ENCODE measurements around the gene IL1B. TPM values are rescaled to one million over a fixed set of nuclear protein-coding genes. Genes with fewer than 3 reads are reported as not detected.
A peak's percentile ranks its signal among the peaks of the same experiment; 100 is the strongest.

The IL1B gene
- polyA plus RNA-seq, 4 donors: 2.7 to 5.3 (median 3.1) TPM

- no peak for FAIRE-seq
- Histone ChIP-seq H3K36me3 (ENCODE audit: control insufficient read depth in 3 of 3, insufficient read depth in 2 of 3, low read depth in 1 of 3, low read length in 3 of 3) (no peaks in the 10 kb centered on the region), H3K9me3 (ENCODE audit: control insufficient read depth in 2 of 2, insufficient read depth in 1 of 2, low read depth in 1 of 2, low read length in 1 of 2) (no peaks in the 10 kb centered on the region), H3K4me1 (ENCODE audit: control insufficient read depth in 3 of 3, insufficient read depth in 2 of 3, low read depth in 1 of 3, low read length in 2 of 3) (peaks cover 0 to 10% (median 0%) of the 10 kb centered on the region in 3 donors), H3K27me3 (ENCODE audit: control insufficient read depth in 3 of 3, insufficient read depth in 3 of 3, low read length in 3 of 3) (no peaks in the 10 kb centered on the region), H3K4me3 (ENCODE audit: low read depth in 1 of 3, low read length in 3 of 3) (no peak overlapping the region), H3K27ac (ENCODE audit: low read depth in 1 of 3, low read length in 2 of 3) (no peak overlapping the region)
- no peak for DNase-seq
These were observed 16.2 kb downstream of the IL1B start for GRCh38 chr2:112820343-112820742.

DNA sequence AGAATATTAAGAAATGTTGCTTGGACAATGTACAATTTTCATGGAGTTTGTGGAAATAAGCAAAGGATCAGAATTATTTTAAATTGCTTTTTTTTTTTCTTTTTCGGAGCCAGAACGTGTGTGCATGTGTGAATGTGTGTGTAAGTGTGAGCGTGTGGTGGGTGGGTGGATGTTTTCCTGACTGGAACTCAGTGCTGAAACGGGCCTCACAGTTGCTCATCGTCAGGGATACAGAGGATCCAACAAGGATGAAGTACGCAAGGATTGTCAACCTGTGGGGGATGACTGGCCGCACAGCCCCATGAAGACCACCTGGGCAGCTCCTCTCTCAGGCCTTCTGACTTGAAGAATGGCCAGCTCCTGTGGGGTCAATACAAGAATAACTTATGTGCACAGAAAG is 17.5 kb downstream of the IL1B start:
- Histone ChIP-seq H3K27me3 (ENCODE audit: control insufficient read depth in 3 of 3, insufficient read depth in 3 of 3, low read length in 3 of 3) (no peaks in the 10 kb centered on the region), H3K9me3 (ENCODE audit: control insufficient read depth in 2 of 2, insufficient read depth in 1 of 2, low read depth in 1 of 2, low read length in 1 of 2) (no peaks in the 10 kb centered on the region), H3K4me1 (ENCODE audit: control insufficient read depth in 3 of 3, insufficient read depth in 2 of 3, low read depth in 1 of 3, low read length in 2 of 3) (peaks cover 0 to 3% (median 0%) of the 10 kb centered on the region in 3 donors), H3K27ac (ENCODE audit: low read depth in 1 of 3, low read length in 2 of 3) (no peak overlapping the region), H3K36me3 (ENCODE audit: control insufficient read depth in 3 of 3, insufficient read depth in 2 of 3, low read depth in 1 of 3, low read length in 3 of 3) (no peaks in the 10 kb centered on the region), H3K4me3 (ENCODE audit: low read depth in 1 of 3, low read length in 3 of 3) (no peak overlapping the region)
- no peak for DNase-seq
- FAIRE-seq: no peak
- 87 to 97% (median 95%) methylated on average over 7 of the region's 7 CpGs for WGBS, 3 donors

DNA sequence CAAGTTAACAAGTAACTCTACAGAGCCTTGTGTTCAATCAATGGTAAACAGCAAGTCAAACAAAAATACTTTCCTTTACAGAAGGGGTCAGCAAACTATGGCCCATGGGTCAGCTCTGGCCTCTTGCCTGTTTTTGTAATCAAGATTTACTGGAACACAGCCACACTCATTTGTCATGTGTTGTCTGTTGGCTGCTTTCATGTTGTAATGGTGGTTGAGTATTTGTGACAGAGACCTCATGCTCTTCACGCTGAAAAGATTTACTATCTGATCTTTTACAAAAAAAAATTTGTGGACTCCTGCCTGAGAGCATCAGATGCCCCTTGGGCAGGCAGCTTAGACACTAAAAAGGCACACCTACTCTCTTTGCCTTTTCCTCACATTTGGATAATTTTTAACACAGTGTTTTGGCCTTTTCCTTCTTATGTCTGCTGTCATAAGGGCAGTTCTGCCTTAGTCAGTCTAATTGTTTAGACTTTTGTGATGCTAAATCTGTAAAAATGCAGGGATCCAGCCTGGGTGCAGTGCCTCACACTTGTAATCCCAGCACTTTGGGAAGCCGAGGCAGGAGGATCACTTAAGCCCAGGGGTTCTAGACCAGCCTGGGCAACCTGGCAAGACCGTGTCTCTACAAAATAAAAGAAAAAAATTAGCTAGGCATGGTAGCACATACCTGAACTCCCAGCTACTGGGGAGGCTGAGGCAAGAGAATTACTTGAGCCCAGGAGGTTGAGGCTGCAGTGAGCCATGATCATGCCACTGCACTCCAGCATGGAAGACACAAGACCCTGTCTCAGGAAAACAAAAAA is 18.3 kb downstream of the IL1B start:
- 69 to 83% (median 81%) methylated on average over 3 of the region's 3 CpGs for WGBS, 3 donors
- DNase-seq: no peak

DNA sequence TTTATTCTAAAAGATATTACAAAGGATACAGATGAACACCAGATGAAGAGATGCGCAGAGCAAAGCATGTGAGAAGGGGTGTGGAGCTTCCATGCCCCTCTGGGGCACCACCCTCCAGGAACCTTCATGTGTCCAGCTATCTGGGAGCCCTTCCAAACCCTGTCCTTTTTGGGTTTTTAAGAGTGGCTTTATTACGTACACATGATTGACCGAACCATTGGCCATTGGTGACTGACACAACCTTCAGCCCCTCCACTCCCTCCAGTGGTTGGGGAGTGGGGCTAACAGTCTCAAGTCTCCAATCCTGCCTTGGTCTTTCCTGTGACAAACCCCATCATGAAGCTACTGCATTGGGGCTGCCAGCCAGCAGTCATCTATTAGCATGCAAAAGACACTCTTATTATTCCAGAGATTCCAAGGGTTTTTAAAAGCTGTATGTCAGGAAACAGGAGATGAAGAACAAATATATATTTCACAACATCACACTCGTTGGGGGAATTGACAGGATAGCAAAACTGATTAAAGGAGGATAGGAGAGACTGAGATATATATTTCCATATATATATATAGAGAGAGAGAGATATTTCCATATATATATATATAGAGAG is 19.4 kb downstream of the IL1B start:
- no peaks in the 10 kb centered on the region for H3K36me3 ChIP-seq (ENCODE audit: control insufficient read depth in 3 of 3, insufficient read depth in 2 of 3, low read depth in 1 of 3, low read length in 3 of 3)
- FAIRE-seq (no peak), DNase-seq (no peak)
- H3K9me3 ChIP-seq (ENCODE audit: control insufficient read depth in 2 of 2, insufficient read depth in 1 of 2, low read depth in 1 of 2, low read length in 1 of 2): no peaks in the 10 kb centered on the region
- H3K4me3 ChIP-seq (ENCODE audit: low read depth in 1 of 3, low read length in 3 of 3): no peak overlapping the region
- H3K4me1 ChIP-seq (ENCODE audit: control insufficient read depth in 3 of 3, insufficient read depth in 2 of 3, low read depth in 1 of 3, low read length in 2 of 3): peaks cover 0 to 6% (median 2%) of the 10 kb centered on the region in 3 donors
- no peaks in the 10 kb centered on the region for H3K27me3 ChIP-seq (ENCODE audit: control insufficient read depth in 3 of 3, insufficient read depth in 3 of 3, low read length in 3 of 3)
- H3K27ac ChIP-seq (ENCODE audit: low read depth in 1 of 3, low read length in 2 of 3): no peak overlapping the region
- 75 to 85% (median 77%) methylated on average over 4 of the region's 4 CpGs for WGBS, 3 donors

More for the DNA sequence above, 18.3 kb downstream of the IL1B start:
- Histone ChIP-seq H3K36me3 (ENCODE audit: control insufficient read depth in 3 of 3, insufficient read depth in 2 of 3, low read depth in 1 of 3, low read length in 3 of 3) (no peaks in the 10 kb centered on the region), H3K27ac (ENCODE audit: low read depth in 1 of 3, low read length in 2 of 3) (no peak overlapping the region), H3K4me1 (ENCODE audit: control insufficient read depth in 3 of 3, insufficient read depth in 2 of 3, low read depth in 1 of 3, low read length in 2 of 3) (peaks cover 0 to 2% (median 0%) of the 10 kb centered on the region in 3 donors), H3K9me3 (ENCODE audit: control insufficient read depth in 2 of 2, insufficient read depth in 1 of 2, low read depth in 1 of 2, low read length in 1 of 2) (no peaks in the 10 kb centered on the region), H3K4me3 (ENCODE audit: low read depth in 1 of 3, low read length in 3 of 3) (no peak overlapping the region), H3K27me3 (ENCODE audit: control insufficient read depth in 3 of 3, insufficient read depth in 3 of 3, low read length in 3 of 3) (no peaks in the 10 kb centered on the region)
- FAIRE-seq: no peak

DNA sequence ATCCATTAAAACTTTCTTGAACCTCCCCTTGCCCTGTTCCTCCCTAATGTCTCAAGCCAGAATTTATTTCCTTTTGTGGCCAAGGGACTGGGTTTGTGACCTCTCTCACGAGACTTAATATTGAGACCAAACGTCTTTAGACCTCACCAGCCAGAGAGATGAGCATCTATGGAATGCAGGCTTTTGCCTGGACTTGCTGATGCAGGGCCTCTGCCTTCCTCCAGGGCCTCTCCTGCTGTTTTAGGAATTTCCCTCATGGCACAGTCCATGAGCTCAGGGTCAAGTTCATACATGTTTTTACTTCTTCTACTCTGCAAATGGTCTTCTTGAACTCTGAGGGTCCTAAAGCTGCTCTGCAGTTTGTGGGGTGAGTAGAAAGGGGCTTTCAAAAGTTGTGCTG is 22.3 kb downstream of the IL1B start:
- 63 to 88% (median 78%) methylated on average over 2 of the region's 2 CpGs for WGBS, 3 donors
- Histone ChIP-seq H3K4me3 (ENCODE audit: low read depth in 1 of 3, low read length in 3 of 3) (no peak overlapping the region), H3K27ac (ENCODE audit: low read depth in 1 of 3, low read length in 2 of 3) (no peak overlapping the region), H3K27me3 (ENCODE audit: control insufficient read depth in 3 of 3, insufficient read depth in 3 of 3, low read length in 3 of 3) (no peaks in the 10 kb centered on the region), H3K4me1 (ENCODE audit: control insufficient read depth in 3 of 3, insufficient read depth in 2 of 3, low read depth in 1 of 3, low read length in 2 of 3) (peaks cover 0 to 8% (median 5%) of the 10 kb centered on the region in 3 donors), H3K9me3 (ENCODE audit: control insufficient read depth in 2 of 2, insufficient read depth in 1 of 2, low read depth in 1 of 2, low read length in 1 of 2) (peaks cover 0 to 5% of the 10 kb centered on the region in 2 donors), H3K36me3 (ENCODE audit: control insufficient read depth in 3 of 3, insufficient read depth in 2 of 3, low read depth in 1 of 3, low read length in 3 of 3) (no peaks in the 10 kb centered on the region)
- FAIRE-seq (no peak), DNase-seq (no peak)

- 81 to 94% (median 88%) methylated on average over 10 of the region's 10 CpGs for WGBS, 3 donors
- no peak overlapping the region for H3K27ac ChIP-seq (ENCODE audit: low read depth in 1 of 3, low read length in 2 of 3)
- DNase-seq: no peak
- H3K36me3 ChIP-seq (ENCODE audit: control insufficient read depth in 3 of 3, insufficient read depth in 2 of 3, low read depth in 1 of 3, low read length in 3 of 3): no peaks in the 10 kb centered on the region
- H3K9me3 ChIP-seq (ENCODE audit: control insufficient read depth in 2 of 2, insufficient read depth in 1 of 2, low read depth in 1 of 2, low read length in 1 of 2): peaks cover 0 to 5% of the 10 kb centered on the region in 2 donors
- no peak for FAIRE-seq
- H3K27me3 ChIP-seq (ENCODE audit: control insufficient read depth in 3 of 3, insufficient read depth in 3 of 3, low read length in 3 of 3): no peaks in the 10 kb centered on the region
- peaks cover 0 to 8% (median 5%) of the 10 kb centered on the region in 3 donors for H3K4me1 ChIP-seq (ENCODE audit: control insufficient read depth in 3 of 3, insufficient read depth in 2 of 3, low read depth in 1 of 3, low read length in 2 of 3)
- no peak overlapping the region for H3K4me3 ChIP-seq (ENCODE audit: low read depth in 1 of 3, low read length in 3 of 3)
These were observed 23.2 kb downstream of the IL1B start for GRCh38 chr2:112813280-112813966.

DNA sequence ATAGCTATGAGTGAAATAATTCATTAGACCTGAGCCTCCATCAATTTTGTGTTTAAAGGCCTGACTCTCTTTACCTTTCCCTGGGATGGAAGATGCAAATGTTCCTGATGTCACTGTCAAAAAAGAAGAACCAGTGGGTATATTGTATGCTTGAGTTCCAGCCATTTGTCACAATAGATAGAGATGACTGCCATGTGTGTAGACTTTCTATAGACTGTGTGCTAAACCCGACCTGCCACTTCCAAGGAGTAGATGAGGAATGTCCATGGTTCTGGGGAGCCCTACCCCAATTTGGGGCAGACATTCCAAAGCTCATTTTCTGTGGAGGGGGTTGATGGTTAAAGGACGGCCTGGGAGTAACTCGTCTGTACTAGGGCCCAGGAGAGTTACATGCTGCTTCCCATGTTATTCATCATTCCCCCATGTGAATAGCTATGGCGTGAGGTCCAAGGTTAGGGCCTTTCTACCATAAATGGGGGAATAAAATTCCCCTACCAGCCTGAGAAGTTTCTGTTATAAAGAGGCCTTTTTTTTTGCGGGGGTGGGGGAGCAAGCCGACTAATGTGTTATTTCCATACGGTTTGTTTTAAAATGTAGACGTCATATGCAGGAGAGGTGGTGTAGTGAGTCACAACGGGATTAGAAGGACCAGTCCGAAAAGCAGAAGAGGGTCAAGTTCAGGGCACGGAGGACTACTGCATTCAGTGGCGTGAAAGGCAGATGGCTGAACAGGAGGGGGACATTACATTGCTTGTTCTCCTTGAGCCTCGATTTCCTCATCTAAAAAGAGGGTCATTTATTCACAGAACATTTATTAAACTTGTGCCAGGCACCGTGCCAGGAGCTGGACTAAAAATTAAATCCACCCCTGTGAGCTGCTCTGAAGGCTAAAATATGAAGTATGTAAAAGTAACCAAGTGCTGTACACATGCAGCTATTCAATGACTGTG is 24.0 kb downstream of the IL1B start:
- Histone ChIP-seq H3K4me3 (ENCODE audit: low read depth in 1 of 3, low read length in 3 of 3) (no peak overlapping the region), H3K36me3 (ENCODE audit: control insufficient read depth in 3 of 3, insufficient read depth in 2 of 3, low read depth in 1 of 3, low read length in 3 of 3) (no peaks in the 10 kb centered on the region), H3K27me3 (ENCODE audit: control insufficient read depth in 3 of 3, insufficient read depth in 3 of 3, low read length in 3 of 3) (no peaks in the 10 kb centered on the region), H3K4me1 (ENCODE audit: control insufficient read depth in 3 of 3, insufficient read depth in 2 of 3, low read depth in 1 of 3, low read length in 2 of 3) (peaks cover 0 to 8% (median 5%) of the 10 kb centered on the region in 3 donors), H3K27ac (ENCODE audit: low read depth in 1 of 3, low read length in 2 of 3) (peak overlapping the region in 2 of 3 donors; percentile 16 to 47), H3K9me3 (ENCODE audit: control insufficient read depth in 2 of 2, insufficient read depth in 1 of 2, low read depth in 1 of 2, low read length in 1 of 2) (peaks cover 0 to 5% of the 10 kb centered on the region in 2 donors)
- WGBS, 3 donors: 54 to 80% (median 76%) methylated on average over 14 of the region's 14 CpGs
- DNase-seq (no peak), FAIRE-seq (no peak)
